ENCODE data around the gene CD247. TPM values are rescaled to one million over a fixed set of nuclear protein-coding genes. Genes with fewer than 3 reads are reported as not detected.

The CD247 gene
- total RNA-seq, 1 experiment from 2014 or later: not detected

DNA sequence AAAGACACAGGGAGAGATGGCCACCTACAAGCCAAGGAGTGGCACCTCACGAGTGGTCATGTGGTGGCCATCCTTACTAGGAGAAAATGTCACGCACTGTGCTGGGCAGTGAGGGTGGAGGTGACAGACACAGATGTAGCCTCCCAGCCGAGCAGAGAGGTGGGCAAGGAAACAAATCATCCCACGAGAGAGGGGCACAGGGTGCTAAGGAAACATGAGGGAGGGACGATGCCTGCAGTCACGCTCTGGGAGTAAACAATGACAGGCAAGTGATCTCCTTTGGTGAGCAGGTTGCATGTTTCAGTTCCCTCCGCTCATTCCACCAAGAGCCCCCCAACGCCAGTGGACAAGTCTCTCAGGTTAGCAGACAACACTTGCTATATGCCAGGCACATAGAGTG lies 65.8 kb downstream of the CD247 start:
- Histone ChIP-seq H3K4me2 (ENCODE audit: low read length) (no peak overlapping the region), H3K4me3 (ENCODE audit: low read length) (no peak overlapping the region), H3K9me3 (ENCODE audit: low read length) (no peaks in the 10 kb centered on the region), H3K4me1 (ENCODE audit: insufficient read depth, low read length) (peaks cover 11% of the 10 kb centered on the region), H3K9ac (ENCODE audit: low read length) (no peak overlapping the region), H3K27me3 (ENCODE audit: low read length) (no peaks in the 10 kb centered on the region), H3K27ac (ENCODE audit: low read length) (no peak overlapping the region), H4K20me1 (ENCODE audit: low read length) (no peaks in the 10 kb centered on the region), H2AFZ (ENCODE audit: low read length) (no peak overlapping the region), H3F3A (ENCODE audit: low read length, unreplicated experiment) (no peaks in the 10 kb centered on the region), H3K36me3 (ENCODE audit: low read depth, low read length) (no peaks in the 10 kb centered on the region), H3K79me2 (ENCODE audit: low read length) (no peaks in the 10 kb centered on the region), H3K9me2 (replicated peaks; ENCODE audit: low read length) (no peaks in the 10 kb centered on the region)
- TF ChIP-seq EZH2phosphoT487 (IDR thresholded peaks at IDR 0.05; ENCODE audit: borderline replicate concordance, low read length): no peak
- TF ChIP-seq EZH2 (IDR thresholded peaks at IDR 0.05; ENCODE audit: low read length, unreplicated experiment): no peak
- TF ChIP-seq, protein P1, sequence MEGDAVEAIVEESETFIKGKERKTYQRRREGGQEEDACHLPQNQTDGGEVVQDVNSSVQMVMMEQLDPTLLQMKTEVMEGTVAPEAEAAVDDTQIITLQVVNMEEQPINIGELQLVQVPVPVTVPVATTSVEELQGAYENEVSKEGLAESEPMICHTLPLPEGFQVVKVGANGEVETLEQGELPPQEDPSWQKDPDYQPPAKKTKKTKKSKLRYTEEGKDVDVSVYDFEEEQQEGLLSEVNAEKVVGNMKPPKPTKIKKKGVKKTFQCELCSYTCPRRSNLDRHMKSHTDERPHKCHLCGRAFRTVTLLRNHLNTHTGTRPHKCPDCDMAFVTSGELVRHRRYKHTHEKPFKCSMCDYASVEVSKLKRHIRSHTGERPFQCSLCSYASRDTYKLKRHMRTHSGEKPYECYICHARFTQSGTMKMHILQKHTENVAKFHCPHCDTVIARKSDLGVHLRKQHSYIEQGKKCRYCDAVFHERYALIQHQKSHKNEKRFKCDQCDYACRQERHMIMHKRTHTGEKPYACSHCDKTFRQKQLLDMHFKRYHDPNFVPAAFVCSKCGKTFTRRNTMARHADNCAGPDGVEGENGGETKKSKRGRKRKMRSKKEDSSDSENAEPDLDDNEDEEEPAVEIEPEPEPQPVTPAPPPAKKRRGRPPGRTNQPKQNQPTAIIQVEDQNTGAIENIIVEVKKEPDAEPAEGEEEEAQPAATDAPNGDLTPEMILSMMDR (conservative IDR thresholded peaks at IDR 0.05; ENCODE audit: low read depth, low read length): no peak
- DNase-seq (no peak), ATAC-seq (no peak)
- ChIA-PET CTCF (no interaction called here), POLR2A (ENCODE audit: unreplicated experiment) (no interaction called here)
- intact Hi-C loops (cut with micrococcal nuclease): no loop called here
- BruUV-seq (replicated peaks): no TSS peak

DNA sequence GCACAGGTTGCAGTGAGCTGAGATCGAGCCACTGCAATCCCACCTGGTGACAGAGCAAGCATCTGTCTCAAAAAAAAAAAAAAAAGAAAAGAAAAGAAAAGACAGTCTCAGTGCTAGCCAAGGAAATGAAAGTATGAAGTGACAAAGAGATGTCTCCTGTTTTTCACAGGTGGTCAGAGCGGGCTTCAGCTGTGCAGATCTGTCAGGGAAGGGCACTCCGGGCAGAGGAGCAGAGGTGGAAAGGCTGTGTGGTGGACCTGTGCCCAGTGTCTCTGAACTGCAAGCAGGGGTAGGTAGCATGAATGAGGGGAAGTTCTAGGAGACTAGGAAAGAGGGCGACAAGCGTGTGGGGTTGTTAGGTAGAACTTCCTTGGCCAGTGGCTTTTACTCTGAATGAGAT lies 67.5 kb downstream of the CD247 start:
- intact Hi-C loops (cut with micrococcal nuclease): no loop called here
- no peak overlapping the region for H2AFZ ChIP-seq (ENCODE audit: low read length)
- H3K36me3 ChIP-seq (ENCODE audit: low read depth, low read length): no peaks in the 10 kb centered on the region
- no peaks in the 10 kb centered on the region for H3K9me3 ChIP-seq (ENCODE audit: low read length)
- CTCF ChIA-PET: interaction anchor here (0.6 kb wide), 1 partner anchor 27 kb away, joined by 3 read pairs; no protein-coding TSS in a partner anchor
- H3K4me2 ChIP-seq (ENCODE audit: low read length): no peak overlapping the region
- no peak for DNase-seq
- no peak overlapping the region for H3K27ac ChIP-seq (ENCODE audit: low read length)
- no peaks in the 10 kb centered on the region for H3K27me3 ChIP-seq (ENCODE audit: low read length)
- BruUV-seq (replicated peaks): no TSS peak
- H3K9ac ChIP-seq (ENCODE audit: low read length): no peak overlapping the region
- H3K4me1 ChIP-seq (ENCODE audit: insufficient read depth, low read length): peaks cover 19% of the 10 kb centered on the region
- no peaks in the 10 kb centered on the region for H3F3A ChIP-seq (ENCODE audit: low read length, unreplicated experiment)
- POLR2A ChIA-PET (ENCODE audit: unreplicated experiment): no interaction called here
- no peak overlapping the region for H3K4me3 ChIP-seq (ENCODE audit: low read length)
- no peaks in the 10 kb centered on the region for H3K79me2 ChIP-seq (ENCODE audit: low read length)
- no peak for ATAC-seq
- TF ChIP-seq EZH2phosphoT487 (IDR thresholded peaks at IDR 0.05; ENCODE audit: borderline replicate concordance, low read length) (no peak), EZH2 (IDR thresholded peaks at IDR 0.05; ENCODE audit: low read length, unreplicated experiment) (no peak)
- TF ChIP-seq, protein P1 (conservative IDR thresholded peaks at IDR 0.05; ENCODE audit: low read depth, low read length): no peak
- no peaks in the 10 kb centered on the region for H3K9me2 ChIP-seq (replicated peaks; ENCODE audit: low read length)
- H4K20me1 ChIP-seq (ENCODE audit: low read length): no peaks in the 10 kb centered on the region

DNA sequence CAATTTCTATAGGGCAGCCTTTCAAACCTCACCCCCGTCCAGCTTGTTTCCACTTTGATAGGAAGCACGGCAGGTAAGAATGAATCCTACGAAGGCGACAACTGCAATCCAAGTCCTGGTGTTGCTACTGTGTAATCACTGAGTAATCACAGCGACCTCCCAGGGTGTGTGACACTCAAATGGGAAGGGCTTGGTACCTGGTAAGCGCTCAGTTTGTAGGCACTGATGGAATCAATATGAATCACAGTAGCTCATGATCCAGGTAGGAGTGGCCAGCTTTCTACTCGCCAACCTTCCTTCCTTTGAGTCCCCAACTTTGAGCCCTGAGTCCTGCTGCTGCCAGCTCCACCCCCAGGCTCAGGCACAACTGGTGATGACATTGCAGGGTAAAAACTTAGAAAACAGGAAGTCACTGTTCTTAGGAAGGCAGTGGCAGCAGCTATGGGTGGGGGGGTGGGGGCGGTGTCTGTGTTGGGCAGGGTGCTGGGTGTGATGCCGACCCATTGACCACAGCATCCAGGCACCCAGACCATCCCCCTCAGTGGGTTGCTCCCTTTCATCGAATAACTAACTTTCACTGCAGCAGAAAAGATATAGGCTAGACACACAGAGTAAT lies 70.7 kb downstream of the CD247 start:
- peak overlapping the region; percentile 45 for H3K4me3 ChIP-seq (ENCODE audit: low read length)
- H3K27ac ChIP-seq (ENCODE audit: low read length): peak overlapping the region; percentile 29
- no peaks in the 10 kb centered on the region for H3K36me3 ChIP-seq (ENCODE audit: low read depth, low read length)
- H4K20me1 ChIP-seq (ENCODE audit: low read length): no peaks in the 10 kb centered on the region
- ChIA-PET CTCF (interaction anchor here (0.7 to 1.2 kb wide), 4 partner anchors 46 to 227 kb away, joined by 3 to 6 read pairs (median 4); partner anchors contain the start of gene POU2F1), POLR2A (ENCODE audit: unreplicated experiment) (no interaction called here)
- H3K79me2 ChIP-seq (ENCODE audit: low read length): no peaks in the 10 kb centered on the region
- peaks cover 21% of the 10 kb centered on the region for H3K4me1 ChIP-seq (ENCODE audit: insufficient read depth, low read length)
- H3K9me3 ChIP-seq (ENCODE audit: low read length): no peaks in the 10 kb centered on the region
- peak overlapping the region; percentile 63 for H2AFZ ChIP-seq (ENCODE audit: low read length)
- peak overlapping the region; percentile 66 for H3K4me2 ChIP-seq (ENCODE audit: low read length)
- H3F3A ChIP-seq (ENCODE audit: low read length, unreplicated experiment): no peaks in the 10 kb centered on the region
- intact Hi-C loops (cut with micrococcal nuclease): no loop called here
- no peak overlapping the region for H3K9ac ChIP-seq (ENCODE audit: low read length)
- H3K27me3 ChIP-seq (ENCODE audit: low read length): no peaks in the 10 kb centered on the region
- ATAC-seq (peak; percentile 95), DNase-seq (peak; percentile 93)
- TF ChIP-seq EZH2 (IDR thresholded peaks at IDR 0.05; ENCODE audit: low read length, unreplicated experiment) (no peak), EZH2phosphoT487 (IDR thresholded peaks at IDR 0.05; ENCODE audit: borderline replicate concordance, low read length) (no peak)
- TF ChIP-seq, protein P1 (conservative IDR thresholded peaks at IDR 0.05; ENCODE audit: low read depth, low read length): 0 out of 2 replicates have a peak, but pooled peaks have one; percentile 8
- no peaks in the 10 kb centered on the region for H3K9me2 ChIP-seq (replicated peaks; ENCODE audit: low read length)
- BruUV-seq (replicated peaks): no TSS peak
